Tibial artery (tissue), 4 donors: ENCODE measurements around the gene F10.

Experiments used
- DNase-seq, 2 donors: peaks; one replicate each; pipeline ENCODE4 v3.0.0-alpha.2; 2019
- H3K27ac ChIP-seq, 2 donors: fragments of 200-600 bp; sonication (generic) in 1 of 2; 1 replicate in 1 of 2; 2 replicates in 1 of 2; pipeline ENCODE4 v1.5.1; 2018 to 2019; ENCODE audit warnings: mild to moderate bottlenecking in 1 of 2
- H3K27me3 ChIP-seq, 2 donors: fragments of 200-600 bp; sonication (generic) in 1 of 2; one replicate each; pipeline versions ENCODE4 v1.5.1 to v1.6.0; 2016 to 2019
- H3K36me3 ChIP-seq, 3 donors: fragments of 200-600 bp; sonication (generic) in 2 of 3; one replicate each; pipeline ENCODE4 v1.5.1; 2016 to 2019; ENCODE audit warnings: mild to moderate bottlenecking in 2 of 3
- H3K4me1 ChIP-seq, 4 donors: fragments of 200-600 bp; sonication (generic) in 2 of 4; 1 replicate in 3 of 4; 2 replicates in 1 of 4; pipeline ENCODE4 v1.5.1; 2016 to 2019
- H3K4me3 ChIP-seq, 2 donors: fragments of 200-600 bp; sonication (generic) in 1 of 2; 1 replicate in 1 of 2; 2 replicates in 1 of 2; pipeline ENCODE4 v1.5.1; 2018 to 2019; ENCODE audit warnings: mild to moderate bottlenecking in 2 of 2
- H3K9me3 ChIP-seq, 3 donors: fragments of 200-600 bp; sonication (generic) in 1 of 3; one replicate each; pipeline ENCODE4 v1.5.1; 2016 to 2019
- CTCF ChIP-seq, 2 experiments: fragments of 200-600 bp in 1 of 2; fragments of 450-650 bp in 1 of 2; IDR thresholded peaks; one replicate each; pipeline ENCODE4 v1.5.1; 2017 to 2019; ENCODE audit warnings: antibody characterized with exemption in 2 of 2, mild to moderate bottlenecking in 1 of 2, moderate library complexity in 1 of 2
- intact Hi-C: fragments of 100-400 bp; cut with DNase I; formaldehyde crosslinking; loops from one replicate; pipeline ENCODE4 v1.15.0; 2023; ENCODE audit warnings: low total_unique reads

The F10 gene

GRCh38 chr13:113084094-113084942 is 38.3 kb upstream of the F10 start:
- no peak overlapping the region for H3K27ac ChIP-seq
- H3K4me1 ChIP-seq: no peaks in the 10 kb centered on the region

GRCh38 chr13:113084943-113085540 is 37.6 kb upstream of the F10 start:
- Histone ChIP-seq H3K4me1 (no peaks in the 10 kb centered on the region), H3K27me3 (peaks cover 0 to 4% of the 10 kb centered on the region in 2 donors), H3K4me3 (no peak overlapping the region), H3K27ac (no peak overlapping the region), H3K36me3 (peaks cover 10 to 78% (median 34%) of the 10 kb centered on the region in 3 donors), H3K9me3 (no peaks in the 10 kb centered on the region)
- DNase-seq: no peak
- intact Hi-C loops: no loop called here
- TF ChIP-seq CTCF (IDR thresholded peaks at IDR 0.05): no peak

More at GRCh38 chr13:113084094-113084942, 38.3 kb upstream of the F10 start:
- no peak for DNase-seq
- H3K9me3 ChIP-seq: no peaks in the 10 kb centered on the region
- intact Hi-C loops: no loop called here
- H3K4me3 ChIP-seq: no peak overlapping the region
- peaks cover 0 to 4% of the 10 kb centered on the region in 2 donors for H3K27me3 ChIP-seq
- peaks cover 10 to 73% (median 34%) of the 10 kb centered on the region in 3 donors for H3K36me3 ChIP-seq
- no peak for TF ChIP-seq CTCF (IDR thresholded peaks at IDR 0.05)

GRCh38 chr13:113086031-113086750 is 36.4 kb upstream of the F10 start:
- Histone ChIP-seq H3K9me3 (no peaks in the 10 kb centered on the region), H3K27me3 (no peaks in the 10 kb centered on the region), H3K36me3 (peaks cover 10 to 87% (median 34%) of the 10 kb centered on the region in 3 donors), H3K4me1 (no peaks in the 10 kb centered on the region), H3K4me3 (no peak overlapping the region), H3K27ac (no peak overlapping the region)
- intact Hi-C loops: no loop called here
- DNase-seq: no peak
- no peak for TF ChIP-seq CTCF (IDR thresholded peaks at IDR 0.05)

- no peak for TF ChIP-seq CTCF (IDR thresholded peaks at IDR 0.05)
- Histone ChIP-seq H3K27ac (no peak overlapping the region), H3K4me3 (no peak overlapping the region), H3K4me1 (no peaks in the 10 kb centered on the region), H3K9me3 (no peaks in the 10 kb centered on the region), H3K36me3 (peaks cover 10 to 88% (median 34%) of the 10 kb centered on the region in 3 donors), H3K27me3 (no peaks in the 10 kb centered on the region)
- no peak for DNase-seq
- intact Hi-C loops: no loop called here
These were observed 35.3 kb upstream of the F10 start for GRCh38 chr13:113086991-113087922.
